AG10803 (cell line): ENCODE results near the gene IDH2.

Experiments used
- DNase-seq: peaks from one replicate; pipeline ENCODE4 v3.0.0; 2010; ENCODE audit warnings: low read depth
- H3K4me3 ChIP-seq: 2 replicates; pipeline ENCODE4 v1.5.1; 2011; ENCODE audit warnings: mild to moderate bottlenecking, low read length, control low read depth
- CTCF ChIP-seq: conservative IDR thresholded peaks from 2 replicates; pipeline ENCODE4 v1.5.1; 2011; ENCODE audit warnings: mild to moderate bottlenecking, low read length, control low read depth, inconsistent platforms

Gene IDH2

GRCh38 chr15:90035840-90036230, 66.4 kb downstream of the IDH2 start:
- no peak overlapping the region for H3K4me3 ChIP-seq
- no peak for DNase-seq
- TF ChIP-seq CTCF: no peak

GRCh38 chr15:90035095-90035839, 67.0 kb downstream of the IDH2 start:
- no peak for TF ChIP-seq CTCF
- H3K4me3 ChIP-seq: no peak overlapping the region
- peak; percentile 22 for DNase-seq

- TF ChIP-seq CTCF: no peak
Measured at GRCh38 chr15:90033448-90033847, 68.8 kb downstream of the IDH2 start.

More at GRCh38 chr15:90033448-90033847, 68.8 kb downstream of the IDH2 start:
- H3K4me3 ChIP-seq: no peak overlapping the region
- no peak for DNase-seq
